ENCODE results near the gene SMARCAL1. TPM values are rescaled to one million over a fixed set of nuclear protein-coding genes. Genes with fewer than 3 reads are reported as not detected.

Gene SMARCAL1
- total RNA-seq, 1 experiment from 2014 or later, result 22.1 TPM

GRCh38 chr2:216522892-216523502, 110.7 kb downstream of the SMARCAL1 start:
- no peaks in the 10 kb centered on the region for H3K27me3 Mint-ChIP-seq (ENCODE audit: insufficient read depth, unreplicated experiment)
- intact Hi-C loops (cut with micrococcal nuclease), result no loop called here
- DNase-seq (ENCODE audit: unreplicated experiment), result no peak
- TF ChIP-seq CTCF (IDR thresholded peaks at IDR 0.05; ENCODE audit: unreplicated experiment), result no peak
- H3K9me3 Mint-ChIP-seq (ENCODE audit: unreplicated experiment), result no peaks in the 10 kb centered on the region
- no TSS peak for BruUV-seq (replicated peaks)
- peaks cover 6% of the 10 kb centered on the region for H3K4me1 Mint-ChIP-seq (ENCODE audit: insufficient read depth, unreplicated experiment)
- CTCF ChIA-PET, result interaction anchor here (0.6 to 13.5 kb wide), 8 partner anchors 25 to 1253 kb away, joined by 3 to 673 read pairs (median 3); no protein-coding TSS in a partner anchor
- POLR2A ChIA-PET, result interaction anchor here (0.6 to 0.9 kb wide), 4 partner anchors 9 to 1113 kb away, joined by 3 to 4 read pairs (median 3); no protein-coding TSS in a partner anchor
- no peak overlapping the region for H3K4me3 Mint-ChIP-seq (ENCODE audit: unreplicated experiment)
- H3K27ac Mint-ChIP-seq (ENCODE audit: low read depth, unreplicated experiment), result no peak overlapping the region
- no peaks in the 10 kb centered on the region for H3K36me3 Mint-ChIP-seq (ENCODE audit: insufficient read depth, unreplicated experiment)

GRCh38 chr2:216525972-216526371, 113.7 kb downstream of the SMARCAL1 start:
- no TSS peak for BruUV-seq (replicated peaks)
- H3K4me1 Mint-ChIP-seq (ENCODE audit: insufficient read depth, unreplicated experiment), result no peaks in the 10 kb centered on the region
- no peaks in the 10 kb centered on the region for H3K27me3 Mint-ChIP-seq (ENCODE audit: insufficient read depth, unreplicated experiment)
- TF ChIP-seq CTCF (IDR thresholded peaks at IDR 0.05; ENCODE audit: unreplicated experiment), result no peak
- H3K4me3 Mint-ChIP-seq (ENCODE audit: unreplicated experiment), result no peak overlapping the region
- no peaks in the 10 kb centered on the region for H3K9me3 Mint-ChIP-seq (ENCODE audit: unreplicated experiment)
- POLR2A ChIA-PET, result no interaction called here
- H3K27ac Mint-ChIP-seq (ENCODE audit: low read depth, unreplicated experiment), result no peak overlapping the region
- no peaks in the 10 kb centered on the region for H3K36me3 Mint-ChIP-seq (ENCODE audit: insufficient read depth, unreplicated experiment)
- CTCF ChIA-PET, result interaction anchor here (0.6 to 13.5 kb wide), 6 partner anchors 10 to 134 kb away, joined by 4 to 673 read pairs (median 6); no protein-coding TSS in a partner anchor
- no peak for DNase-seq (ENCODE audit: unreplicated experiment)
- intact Hi-C loops (cut with micrococcal nuclease), result no loop called here

- CTCF ChIA-PET, result interaction anchor here (0.7 to 13.5 kb wide), 5 partner anchors 10 to 155 kb away, joined by 3 to 673 read pairs (median 6); no protein-coding TSS in a partner anchor
- no peaks in the 10 kb centered on the region for H3K27me3 Mint-ChIP-seq (ENCODE audit: insufficient read depth, unreplicated experiment)
- H3K36me3 Mint-ChIP-seq (ENCODE audit: insufficient read depth, unreplicated experiment), result no peaks in the 10 kb centered on the region
- no peaks in the 10 kb centered on the region for H3K9me3 Mint-ChIP-seq (ENCODE audit: unreplicated experiment)
- no TSS peak for BruUV-seq (replicated peaks)
- H3K4me3 Mint-ChIP-seq (ENCODE audit: unreplicated experiment), result no peak overlapping the region
- intact Hi-C loops (cut with micrococcal nuclease), result no loop called here
- no peak overlapping the region for H3K27ac Mint-ChIP-seq (ENCODE audit: low read depth, unreplicated experiment)
- no peak for TF ChIP-seq CTCF (IDR thresholded peaks at IDR 0.05; ENCODE audit: unreplicated experiment)
- POLR2A ChIA-PET, result no interaction called here
- no peaks in the 10 kb centered on the region for H3K4me1 Mint-ChIP-seq (ENCODE audit: insufficient read depth, unreplicated experiment)
- DNase-seq (ENCODE audit: unreplicated experiment), result no peak
Observed at GRCh38 chr2:216526939-216527338, 114.7 kb downstream of the SMARCAL1 start.

- Mint-ChIP-seq H3K9me3 (ENCODE audit: unreplicated experiment) (no peaks in the 10 kb centered on the region), H3K36me3 (ENCODE audit: insufficient read depth, unreplicated experiment) (no peaks in the 10 kb centered on the region), H3K27ac (ENCODE audit: low read depth, unreplicated experiment) (no peak overlapping the region), H3K4me1 (ENCODE audit: insufficient read depth, unreplicated experiment) (no peaks in the 10 kb centered on the region), H3K27me3 (ENCODE audit: insufficient read depth, unreplicated experiment) (no peaks in the 10 kb centered on the region), H3K4me3 (ENCODE audit: unreplicated experiment) (no peak overlapping the region)
- no peak for DNase-seq (ENCODE audit: unreplicated experiment)
- CTCF ChIA-PET, result interaction anchor here (0.8 to 13.5 kb wide), 3 partner anchors 11 to 155 kb away, joined by 3 to 673 read pairs (median 16); no protein-coding TSS in a partner anchor
- no peak for TF ChIP-seq CTCF (IDR thresholded peaks at IDR 0.05; ENCODE audit: unreplicated experiment)
- POLR2A ChIA-PET, result no interaction called here
- no TSS peak for BruUV-seq (replicated peaks)
- intact Hi-C loops (cut with micrococcal nuclease), result no loop called here
Observed at GRCh38 chr2:216527600-216527999, 115.3 kb downstream of the SMARCAL1 start.

All from MCF 10A (cell line).